Hepatic stellate cell (primary cell): ENCODE measurements around the gene PMP22.

ENCODE experiments used
- DNase-seq: peaks from one replicate; pipeline ENCODE4 v3.0.0; 2011; ENCODE audit warnings: low spot score

Gene PMP22

DNA sequence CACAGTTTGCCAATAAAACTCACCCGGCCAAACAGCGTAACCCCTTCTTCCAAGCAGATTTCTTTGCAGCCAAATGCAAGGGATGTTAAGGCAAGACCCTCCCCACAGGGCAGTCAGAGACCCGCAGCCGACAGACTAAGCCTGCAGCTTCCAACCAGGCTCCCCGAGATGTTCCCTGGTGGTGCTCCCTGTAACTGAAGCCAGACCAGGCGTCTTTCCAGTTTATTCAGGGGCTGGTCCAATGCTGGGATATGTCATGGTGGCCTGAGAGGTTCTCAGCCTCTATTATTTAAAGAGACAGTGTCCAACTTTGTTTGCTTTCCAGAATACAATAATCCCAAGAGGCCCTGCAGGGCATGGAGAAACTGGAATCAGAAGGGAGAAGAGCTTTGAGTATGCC, at the start of gene PMP22:
PMP22 (minus strand) TSS at position 196 of the 400 bp plus-strand sequence. CDS start 4,599 bp downstream, outside the sequence.
- DNase-seq = no peak

- DNase-seq = no peak
Measured at GRCh38 chr17:15311996-15312395, 46.9 kb upstream of the PMP22 start.

DNA sequence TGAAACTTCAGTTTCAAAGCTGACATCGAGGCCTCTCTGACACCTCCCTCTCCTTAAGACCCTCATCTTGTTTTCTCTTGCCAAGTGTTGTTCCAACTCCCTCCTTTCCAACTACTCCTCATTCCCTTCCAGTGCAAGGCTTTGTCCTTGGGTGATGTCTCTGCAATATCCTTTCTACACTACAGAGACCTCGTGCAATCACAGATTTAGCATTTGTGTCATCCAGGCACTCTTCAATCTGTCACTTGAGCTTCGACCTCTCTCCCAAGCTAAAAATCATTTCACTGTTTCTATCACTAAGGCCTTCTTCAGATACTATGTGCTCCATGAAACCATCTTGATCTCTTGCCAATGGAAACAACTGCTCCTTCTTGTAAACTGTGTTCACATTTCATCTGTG, 44.7 kb upstream of the PMP22 start:
- no peak for DNase-seq

DNA sequence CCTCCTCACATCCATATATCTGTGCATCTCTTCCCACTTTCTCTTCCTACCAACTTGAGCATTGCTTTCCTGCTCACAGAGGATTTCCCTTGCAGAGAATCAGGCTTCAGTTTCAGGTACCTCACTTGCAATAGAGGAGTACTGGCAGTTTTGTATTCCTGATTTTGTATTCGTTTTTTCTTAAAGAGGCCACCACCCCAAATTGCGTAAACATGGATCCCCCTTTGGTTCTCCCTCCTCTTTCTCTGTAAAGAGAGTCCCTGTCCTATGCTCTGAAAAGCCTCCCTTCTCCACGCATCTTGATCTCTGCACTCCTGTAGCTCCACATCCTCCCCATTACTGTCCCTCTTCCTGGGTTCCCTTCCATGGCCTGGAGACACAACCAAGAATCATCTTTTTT, 44.1 kb upstream of the PMP22 start:
- no peak for DNase-seq

DNA sequence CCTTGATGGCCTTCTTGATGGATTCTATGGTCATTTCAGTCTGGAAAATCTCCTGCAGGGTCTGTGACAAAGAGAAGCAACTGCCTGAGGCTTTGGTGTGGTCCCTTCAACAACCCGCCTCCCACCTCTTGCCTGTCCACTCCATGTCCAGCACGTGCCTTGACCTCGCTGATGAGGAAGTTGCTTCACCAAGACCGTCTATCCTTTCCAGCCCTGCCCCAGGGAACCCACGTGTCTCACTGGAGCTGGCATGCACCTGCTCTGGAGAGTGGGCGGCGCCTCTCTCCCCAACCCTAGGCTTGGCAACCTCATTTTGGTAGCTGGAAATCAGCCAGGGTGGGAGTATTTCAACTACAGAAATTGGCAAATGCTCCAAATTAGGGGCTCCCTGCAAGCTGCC, 43.6 kb upstream of the PMP22 start:
- no peak for DNase-seq

- DNase-seq = no peak
Measured at GRCh38 chr17:15307710-15308111, 42.6 kb upstream of the PMP22 start.

- DNase-seq = no peak
Measured at GRCh38 chr17:15303851-15304250, 38.7 kb upstream of the PMP22 start.

DNA sequence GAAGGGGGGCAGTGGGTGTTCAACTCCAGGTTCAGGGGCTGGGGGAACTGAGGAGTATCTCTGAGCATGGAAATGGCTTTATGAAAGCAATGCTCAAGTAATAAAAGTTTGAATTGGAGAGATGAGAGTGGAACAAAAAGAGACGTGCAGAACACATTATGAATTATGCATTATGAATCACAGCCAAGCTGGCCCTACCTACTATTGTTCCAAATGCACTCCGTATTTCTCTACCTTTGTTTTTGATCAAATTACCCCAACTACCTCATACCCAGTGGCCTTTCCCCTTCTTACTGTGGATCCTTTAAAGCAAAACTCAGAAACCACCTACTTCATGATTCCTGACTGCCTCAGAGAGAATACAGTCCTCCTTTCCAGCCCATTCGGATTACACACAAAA, 38.1 kb upstream of the PMP22 start:
- no peak for DNase-seq

DNA sequence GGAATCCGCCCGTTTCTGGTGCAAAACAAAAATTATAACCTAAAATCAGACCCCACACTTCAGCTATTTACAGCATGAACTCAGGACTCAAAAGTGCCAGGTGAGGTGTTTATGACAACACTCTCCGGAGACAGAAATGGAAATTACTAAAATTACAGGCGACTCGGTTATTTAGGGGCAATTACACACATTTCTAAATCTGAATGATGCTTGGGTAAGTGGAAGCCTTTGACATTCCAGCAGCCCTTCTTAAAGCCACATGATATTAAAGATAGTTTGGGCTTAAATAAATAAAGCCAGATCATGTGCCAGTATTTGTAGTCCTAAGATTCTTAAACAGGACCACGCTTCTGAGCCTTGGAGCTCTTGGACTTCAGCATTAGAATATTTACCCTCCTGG, 36.7 kb upstream of the PMP22 start:
- no peak for DNase-seq

DNA sequence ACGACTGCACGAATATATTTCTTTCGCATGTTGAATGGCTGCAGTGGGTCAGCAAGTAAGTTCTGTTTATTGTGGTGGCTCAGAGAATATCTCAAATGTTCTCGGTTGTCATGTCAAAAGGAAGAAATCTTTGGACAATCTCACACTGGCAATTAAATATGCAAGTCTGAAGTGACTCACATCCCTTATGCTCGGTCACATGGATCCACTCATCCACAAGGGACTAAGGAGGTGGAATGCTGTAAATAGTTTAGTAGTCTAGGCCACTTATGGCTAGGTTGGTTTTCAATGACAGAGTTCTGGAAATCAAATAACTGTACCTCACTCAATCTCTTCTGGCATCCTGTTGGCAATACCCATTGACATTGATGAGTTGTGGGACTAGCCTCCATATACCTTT, 33.0 kb upstream of the PMP22 start:
- peak; percentile 65 for DNase-seq

DNA sequence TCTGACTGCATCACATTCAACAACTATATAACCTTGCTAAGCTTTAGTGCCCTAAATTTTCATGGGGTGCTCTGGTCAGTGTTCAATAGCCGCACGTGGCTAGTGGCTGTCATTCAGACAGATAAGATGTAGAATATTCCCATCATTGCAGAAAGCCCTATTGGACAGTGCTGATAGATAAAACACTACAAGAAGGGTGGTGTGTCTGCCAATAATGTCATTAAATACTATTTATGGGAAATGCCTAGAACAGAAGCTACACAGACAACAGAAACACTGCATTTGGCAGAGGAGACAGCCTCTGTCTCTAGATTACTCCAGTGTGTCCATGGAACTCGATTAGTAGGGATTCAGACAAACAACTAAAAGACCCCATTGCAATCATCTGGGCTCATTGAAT, 28.4 kb upstream of the PMP22 start:
- DNase-seq = no peak

GRCh38 chr17:15291674-15292361, 26.7 kb upstream of the PMP22 start:
- no peak for DNase-seq

DNA sequence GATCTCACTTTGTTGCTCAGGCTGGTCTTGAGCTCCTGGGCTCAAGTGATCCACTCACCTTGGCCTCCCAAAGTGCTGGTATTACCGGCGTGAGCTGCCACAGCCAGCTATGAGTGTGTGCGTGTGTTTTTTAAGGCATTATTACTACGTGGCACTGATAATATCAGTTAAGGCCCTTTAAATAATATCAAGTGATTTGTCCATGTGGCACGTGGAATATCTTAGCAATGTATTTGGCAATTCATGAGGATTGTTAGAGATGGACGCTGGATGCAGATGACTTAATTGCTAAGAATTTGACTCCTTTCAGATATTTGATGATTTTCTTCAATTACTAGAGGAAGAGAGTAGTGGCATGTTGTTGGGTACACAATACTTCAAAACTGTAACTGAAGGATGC, 25.5 kb upstream of the PMP22 start:
- no peak for DNase-seq

GRCh38 chr17:15289285-15290183, 24.4 kb upstream of the PMP22 start:
- DNase-seq = no peak

DNA sequence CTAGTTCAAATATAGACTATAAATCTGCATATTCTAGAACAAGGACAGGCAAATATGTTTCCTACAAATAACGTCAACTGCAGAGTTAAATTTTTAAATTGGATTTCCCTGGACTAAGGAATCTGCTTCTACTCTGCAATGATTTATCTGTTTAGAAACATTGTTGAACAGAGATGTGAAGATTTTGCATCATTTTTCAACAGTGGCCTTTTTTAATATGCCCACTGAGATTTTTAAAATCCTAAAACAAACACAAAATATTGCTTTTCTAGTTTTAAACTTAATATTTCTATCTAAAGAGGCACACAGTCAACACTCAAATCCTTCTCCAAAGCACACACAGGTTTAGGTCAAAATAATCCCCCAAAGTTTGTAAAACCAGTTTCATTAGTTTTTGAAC, 23.7 kb upstream of the PMP22 start:
- no peak for DNase-seq

GRCh38 chr17:15287538-15288267, 22.6 kb upstream of the PMP22 start:
- DNase-seq = no peak

DNA sequence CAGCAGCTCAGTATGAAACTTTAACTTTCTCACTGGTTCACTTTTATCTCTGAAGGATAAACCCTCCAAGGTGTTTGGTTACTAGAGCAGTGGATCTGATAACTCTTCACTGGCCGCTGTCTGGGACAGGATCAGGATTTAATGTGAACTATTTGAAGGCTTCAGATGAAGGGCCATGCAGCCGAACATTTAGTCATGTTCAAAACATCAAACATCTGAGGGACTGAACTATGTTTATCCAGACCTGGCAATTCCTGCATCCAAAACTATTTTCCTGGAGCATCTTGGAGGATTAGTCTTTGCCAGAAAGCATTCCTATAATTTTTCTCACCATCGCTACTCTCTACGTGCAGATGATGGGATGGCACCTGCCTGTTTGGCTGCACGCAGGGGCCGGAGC, 20.3 kb upstream of the PMP22 start:
- DNase-seq = no peak

GRCh38 chr17:15284537-15284936, 19.4 kb upstream of the PMP22 start:
- no peak for DNase-seq

DNA sequence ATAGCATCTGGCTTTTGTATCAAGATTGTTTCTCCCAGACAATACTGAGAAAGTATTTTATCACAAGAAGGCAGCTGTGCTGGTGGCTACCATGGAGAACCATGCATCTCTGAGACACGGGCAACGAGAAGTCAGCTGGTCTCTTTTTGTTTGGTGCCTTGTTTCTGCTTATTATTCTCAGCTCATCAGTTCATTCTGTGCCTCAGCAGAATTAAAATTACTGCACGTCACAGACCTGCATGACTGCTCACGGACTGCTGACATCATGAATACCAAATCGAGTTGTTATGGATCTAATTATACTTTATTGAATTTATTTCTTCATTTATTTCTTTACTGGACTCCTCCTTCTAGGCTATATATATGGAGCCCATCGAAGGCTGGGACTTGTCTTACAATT, 19.0 kb upstream of the PMP22 start:
- DNase-seq = no peak

GRCh38 chr17:15281909-15282308, 16.8 kb upstream of the PMP22 start:
- DNase-seq = no peak

- DNase-seq = peak; percentile 42
Measured at GRCh38 chr17:15278924-15279477, 13.9 kb upstream of the PMP22 start.

- DNase-seq = no peak
Measured at GRCh38 chr17:15278380-15278779, 13.3 kb upstream of the PMP22 start.

DNA sequence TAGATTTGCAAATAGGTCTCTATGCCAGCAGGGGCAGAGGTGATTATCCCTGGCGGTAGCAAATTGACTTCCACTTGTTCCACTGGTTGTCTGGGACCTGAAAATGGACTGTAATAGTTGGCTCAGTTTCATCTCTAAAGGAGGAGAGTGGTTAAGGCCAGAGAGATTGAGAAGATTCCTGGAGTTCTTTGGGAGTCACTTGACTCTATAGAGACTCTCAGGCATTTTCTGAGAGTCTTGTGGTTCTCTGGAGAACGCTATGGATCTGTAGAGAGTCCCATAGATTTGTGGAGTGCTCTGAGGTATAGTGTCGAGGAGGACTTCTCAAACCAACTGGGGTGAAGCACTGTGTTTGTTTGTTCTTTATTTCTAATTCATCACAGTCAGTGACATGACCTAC, 8.9 kb upstream of the PMP22 start:
- DNase-seq = no peak
